ENCODE results near the gene EPN3. TPM values are rescaled to one million over a fixed set of nuclear protein-coding genes. Genes with fewer than 3 reads are reported as not detected.

EPN3 gene
- total RNA-seq, 1 donor from 2014 or later, result not detected

GRCh38 chr17:50533185-50533584, 650 bp downstream of the EPN3 start:
- intact Hi-C loops (cut with micrococcal nuclease), result no loop called here
- Mint-ChIP-seq H3K9me3 (no peaks in the 10 kb centered on the region), H3K4me3 (ENCODE audit: low read depth) (no peak overlapping the region), H3K36me3 (ENCODE audit: low read depth) (no peaks in the 10 kb centered on the region), H3K27ac (no peak overlapping the region), H3K27me3 (ENCODE audit: low read depth) (peaks cover 46% of the 10 kb centered on the region), H3K4me1 (ENCODE audit: low read depth) (peaks cover 12% of the 10 kb centered on the region)
- DNase-seq (ENCODE audit: low spot score), result no peak

GRCh38 chr17:50533720-50534148, 1.2 kb downstream of the EPN3 start:
- Mint-ChIP-seq H3K9me3 (no peaks in the 10 kb centered on the region), H3K4me1 (ENCODE audit: low read depth) (peaks cover 12% of the 10 kb centered on the region), H3K27me3 (ENCODE audit: low read depth) (peaks cover 46% of the 10 kb centered on the region), H3K4me3 (ENCODE audit: low read depth) (no peak overlapping the region), H3K27ac (no peak overlapping the region), H3K36me3 (ENCODE audit: low read depth) (no peaks in the 10 kb centered on the region)
- DNase-seq (ENCODE audit: low spot score), result no peak
- intact Hi-C loops (cut with micrococcal nuclease), result no loop called here

GRCh38 chr17:50534222-50534978, 1.9 kb downstream of the EPN3 start:
- no peaks in the 10 kb centered on the region for H3K9me3 Mint-ChIP-seq
- intact Hi-C loops (cut with micrococcal nuclease), result no loop called here
- H3K27ac Mint-ChIP-seq, result no peak overlapping the region
- peaks cover 43% of the 10 kb centered on the region for H3K27me3 Mint-ChIP-seq (ENCODE audit: low read depth)
- DNase-seq (ENCODE audit: low spot score), result no peak
- H3K36me3 Mint-ChIP-seq (ENCODE audit: low read depth), result no peaks in the 10 kb centered on the region
- no peak overlapping the region for H3K4me3 Mint-ChIP-seq (ENCODE audit: low read depth)
- peaks cover 12% of the 10 kb centered on the region for H3K4me1 Mint-ChIP-seq (ENCODE audit: low read depth)

- H3K4me1 Mint-ChIP-seq (ENCODE audit: low read depth), result peaks cover 12% of the 10 kb centered on the region
- no peaks in the 10 kb centered on the region for H3K9me3 Mint-ChIP-seq
- H3K27me3 Mint-ChIP-seq (ENCODE audit: low read depth), result peaks cover 43% of the 10 kb centered on the region
- H3K36me3 Mint-ChIP-seq (ENCODE audit: low read depth), result no peaks in the 10 kb centered on the region
- H3K27ac Mint-ChIP-seq, result no peak overlapping the region
- intact Hi-C loops (cut with micrococcal nuclease), result no loop called here
- DNase-seq (ENCODE audit: low spot score), result no peak
- no peak overlapping the region for H3K4me3 Mint-ChIP-seq (ENCODE audit: low read depth)
Measured at GRCh38 chr17:50534979-50535326, 2.4 kb downstream of the EPN3 start.

GRCh38 chr17:50535407-50535806, 2.9 kb downstream of the EPN3 start:
- H3K27me3 Mint-ChIP-seq (ENCODE audit: low read depth), result peaks cover 43% of the 10 kb centered on the region
- H3K9me3 Mint-ChIP-seq, result no peaks in the 10 kb centered on the region
- H3K4me1 Mint-ChIP-seq (ENCODE audit: low read depth), result peaks cover 12% of the 10 kb centered on the region
- H3K36me3 Mint-ChIP-seq (ENCODE audit: low read depth), result no peaks in the 10 kb centered on the region
- H3K4me3 Mint-ChIP-seq (ENCODE audit: low read depth), result no peak overlapping the region
- H3K27ac Mint-ChIP-seq, result no peak overlapping the region
- intact Hi-C loops (cut with micrococcal nuclease), result no loop called here
- no peak for DNase-seq (ENCODE audit: low spot score)

- intact Hi-C loops (cut with micrococcal nuclease), result no loop called here
- Mint-ChIP-seq H3K36me3 (ENCODE audit: low read depth) (no peaks in the 10 kb centered on the region), H3K4me3 (ENCODE audit: low read depth) (no peak overlapping the region), H3K27me3 (ENCODE audit: low read depth) (peaks cover 31% of the 10 kb centered on the region), H3K9me3 (no peaks in the 10 kb centered on the region), H3K27ac (no peak overlapping the region), H3K4me1 (ENCODE audit: low read depth) (peaks cover 13% of the 10 kb centered on the region)
- no peak for DNase-seq (ENCODE audit: low spot score)
Measured at GRCh38 chr17:50536683-50537646, 4.4 kb downstream of the EPN3 start.

GRCh38 chr17:50537721-50538548, 5.4 kb downstream of the EPN3 start:
- Mint-ChIP-seq H3K4me1 (ENCODE audit: low read depth) (peaks cover 19% of the 10 kb centered on the region), H3K36me3 (ENCODE audit: low read depth) (no peaks in the 10 kb centered on the region), H3K4me3 (ENCODE audit: low read depth) (no peak overlapping the region), H3K9me3 (no peaks in the 10 kb centered on the region), H3K27me3 (ENCODE audit: low read depth) (peaks cover 24% of the 10 kb centered on the region), H3K27ac (no peak overlapping the region)
- intact Hi-C loops (cut with micrococcal nuclease), result no loop called here
- DNase-seq (ENCODE audit: low spot score), result no peak

GRCh38 chr17:50538549-50539410, 6.2 kb downstream of the EPN3 start:
- H3K4me1 Mint-ChIP-seq (ENCODE audit: low read depth), result peaks cover 15% of the 10 kb centered on the region
- H3K27me3 Mint-ChIP-seq (ENCODE audit: low read depth), result peaks cover 16% of the 10 kb centered on the region
- no peak overlapping the region for H3K27ac Mint-ChIP-seq
- H3K36me3 Mint-ChIP-seq (ENCODE audit: low read depth), result no peaks in the 10 kb centered on the region
- DNase-seq (ENCODE audit: low spot score), result no peak
- H3K4me3 Mint-ChIP-seq (ENCODE audit: low read depth), result no peak overlapping the region
- intact Hi-C loops (cut with micrococcal nuclease), result no loop called here
- H3K9me3 Mint-ChIP-seq, result no peaks in the 10 kb centered on the region

- no peak for DNase-seq (ENCODE audit: low spot score)
- Mint-ChIP-seq H3K4me1 (ENCODE audit: low read depth) (peaks cover 12% of the 10 kb centered on the region), H3K36me3 (ENCODE audit: low read depth) (no peaks in the 10 kb centered on the region), H3K27ac (no peak overlapping the region), H3K27me3 (ENCODE audit: low read depth) (peaks cover 14% of the 10 kb centered on the region), H3K9me3 (no peaks in the 10 kb centered on the region), H3K4me3 (ENCODE audit: low read depth) (no peak overlapping the region)
- intact Hi-C loops (cut with micrococcal nuclease), result loop anchor here (10.0 kb wide), 1 partner anchor 415 kb away; no protein-coding TSS in a partner anchor
Measured at GRCh38 chr17:50539762-50540559, 7.4 kb downstream of the EPN3 start.

GRCh38 chr17:50540560-50541401, 8.2 kb downstream of the EPN3 start:
- Mint-ChIP-seq H3K27me3 (ENCODE audit: low read depth) (peaks cover 14% of the 10 kb centered on the region), H3K27ac (no peak overlapping the region)

GRCh38 chr17:50541402-50541715, 8.8 kb downstream of the EPN3 start:
- H3K36me3 Mint-ChIP-seq (ENCODE audit: low read depth), result no peaks in the 10 kb centered on the region
- peak overlapping the region; percentile 80 for H3K4me3 Mint-ChIP-seq (ENCODE audit: low read depth)
- H3K4me1 Mint-ChIP-seq (ENCODE audit: low read depth), result peaks cover 12% of the 10 kb centered on the region
- DNase-seq (ENCODE audit: low spot score), result no peak
- intact Hi-C loops (cut with micrococcal nuclease), result loop anchor here (10.0 kb wide), 1 partner anchor 413 kb away; no protein-coding TSS in a partner anchor
- H3K9me3 Mint-ChIP-seq, result no peaks in the 10 kb centered on the region
- no peak overlapping the region for H3K27ac Mint-ChIP-seq
- H3K27me3 Mint-ChIP-seq (ENCODE audit: low read depth), result peaks cover 17% of the 10 kb centered on the region

More at GRCh38 chr17:50540560-50541401, 8.2 kb downstream of the EPN3 start:
- H3K36me3 Mint-ChIP-seq (ENCODE audit: low read depth), result no peaks in the 10 kb centered on the region
- DNase-seq (ENCODE audit: low spot score), result no peak
- peaks cover 12% of the 10 kb centered on the region for H3K4me1 Mint-ChIP-seq (ENCODE audit: low read depth)
- intact Hi-C loops (cut with micrococcal nuclease), result loop anchor here (10.0 kb wide), 1 partner anchor 414 kb away; no protein-coding TSS in a partner anchor
- H3K9me3 Mint-ChIP-seq, result no peaks in the 10 kb centered on the region
- no peak overlapping the region for H3K4me3 Mint-ChIP-seq (ENCODE audit: low read depth)

Measured in activated T-helper 2 cell treated with anti-CD3 and anti-CD28 coated beads, Interferon-gamma antibody, Interleukin-2, Interleukin-4, amounts not matched to agents 10 μg/mL and 5 μg/mL and 100 μg/mL, durations not matched to agents 14 hours and 24 hours and 36 hours (primary cell).